ENCODE results near the gene SERPINA3. TPM values are rescaled to one million over a fixed set of nuclear protein-coding genes. Genes with fewer than 3 reads are reported as not detected.

The SERPINA3 gene
- total RNA-seq, 1 donor from 2014 or later: not detected

DNA sequence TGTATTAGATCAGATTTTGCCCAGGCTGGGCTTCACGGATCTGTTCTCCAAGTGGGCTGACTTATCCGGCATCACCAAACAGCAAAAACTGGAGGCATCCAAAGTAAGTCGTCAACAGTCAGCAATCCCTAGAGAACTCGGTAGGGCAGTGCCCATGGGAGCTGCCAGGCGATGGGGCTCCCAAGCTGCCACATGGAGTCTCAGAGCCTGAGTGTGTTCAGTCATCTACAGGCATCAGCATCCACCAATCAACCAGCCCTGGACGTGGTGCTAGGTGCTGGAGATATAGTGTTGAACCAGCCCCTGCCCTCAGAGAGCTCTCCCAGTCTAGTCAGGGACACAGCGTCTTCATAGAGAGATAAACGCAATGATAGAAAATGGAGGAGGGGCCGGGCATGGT, 44.0 kb upstream of the SERPINA3 start:
- H3F3A ChIP-seq (ENCODE audit: low read depth): no peaks in the 10 kb centered on the region
- no peak overlapping the region for H3K4me2 ChIP-seq
- no peaks in the 10 kb centered on the region for H3K79me2 ChIP-seq (ENCODE audit: low read depth)
- no peaks in the 10 kb centered on the region for H3K9me3 ChIP-seq (ENCODE audit: low read depth)
- DNase-seq (ENCODE audit: low spot score): no peak
- TF ChIP-seq EZH2phosphoT487 (IDR thresholded peaks at IDR 0.05): no peak
- H3K4me3 ChIP-seq: no peak overlapping the region
- no peak overlapping the region for H3K27ac ChIP-seq
- Mint-ChIP-seq H3K27me3 (ENCODE audit: insufficient read depth, low read depth) (peaks cover 5% of the 10 kb centered on the region), H3K4me3 (no peak overlapping the region), H3K36me3 (no peaks in the 10 kb centered on the region), H3K4me1 (peaks cover 11% of the 10 kb centered on the region), H3K9me3 (no peaks in the 10 kb centered on the region), H3K27ac (no peak overlapping the region)
- H4K20me1 ChIP-seq (ENCODE audit: low read depth): no peaks in the 10 kb centered on the region
- no peak overlapping the region for H3K9ac ChIP-seq
- no peaks in the 10 kb centered on the region for H3K27me3 ChIP-seq
- H3K36me3 ChIP-seq: no peaks in the 10 kb centered on the region
- H3K4me1 ChIP-seq: no peaks in the 10 kb centered on the region
- no peak overlapping the region for H2AFZ ChIP-seq (replicated peaks)

DNA sequence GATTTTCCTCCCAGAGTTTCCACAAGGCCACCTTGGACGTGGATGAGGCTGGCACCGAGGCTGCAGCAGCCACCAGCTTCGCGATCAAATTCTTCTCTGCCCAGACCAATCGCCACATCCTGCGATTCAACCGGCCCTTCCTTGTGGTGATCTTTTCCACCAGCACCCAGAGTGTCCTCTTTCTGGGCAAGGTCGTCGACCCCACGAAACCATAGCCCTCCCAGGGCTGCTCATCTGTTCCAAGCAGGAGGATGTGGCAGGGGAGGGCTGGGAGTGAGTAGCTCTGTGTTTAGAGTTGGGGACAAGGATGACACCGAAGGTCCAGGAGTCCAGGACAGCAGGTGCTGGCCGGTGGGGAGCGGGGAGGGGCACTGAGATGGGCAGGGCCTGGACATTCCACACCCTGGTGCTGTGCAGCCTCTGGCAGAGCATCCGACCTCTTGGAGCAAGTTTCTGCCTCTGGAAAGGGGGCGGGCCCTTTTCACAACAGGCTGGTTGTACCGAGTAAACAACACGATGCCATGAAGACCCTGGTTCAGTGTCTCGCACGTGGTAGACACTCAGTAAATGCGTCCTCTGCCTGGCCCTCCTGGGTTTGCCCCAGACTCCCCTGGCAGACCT, 42.7 kb upstream of the SERPINA3 start:
- Histone ChIP-seq H3F3A (ENCODE audit: low read depth) (no peaks in the 10 kb centered on the region), H4K20me1 (ENCODE audit: low read depth) (no peaks in the 10 kb centered on the region), H3K36me3 (no peaks in the 10 kb centered on the region), H3K4me3 (no peak overlapping the region), H3K79me2 (ENCODE audit: low read depth) (no peaks in the 10 kb centered on the region), H3K27ac (no peak overlapping the region), H3K4me1 (no peaks in the 10 kb centered on the region), H3K9ac (no peak overlapping the region), H3K4me2 (no peak overlapping the region), H3K9me3 (ENCODE audit: low read depth) (no peaks in the 10 kb centered on the region), H3K27me3 (no peaks in the 10 kb centered on the region), H2AFZ (replicated peaks) (no peak overlapping the region)
- Mint-ChIP-seq H3K27ac (no peak overlapping the region), H3K4me1 (peaks cover 20% of the 10 kb centered on the region), H3K9me3 (no peaks in the 10 kb centered on the region), H3K27me3 (ENCODE audit: insufficient read depth, low read depth) (peaks cover 5% of the 10 kb centered on the region), H3K36me3 (no peaks in the 10 kb centered on the region), H3K4me3 (no peak overlapping the region)
- no peak for TF ChIP-seq EZH2 (IDR thresholded peaks at IDR 0.05)
- no peak for TF ChIP-seq EZH2phosphoT487 (IDR thresholded peaks at IDR 0.05)
- TF ChIP-seq, protein P1, sequence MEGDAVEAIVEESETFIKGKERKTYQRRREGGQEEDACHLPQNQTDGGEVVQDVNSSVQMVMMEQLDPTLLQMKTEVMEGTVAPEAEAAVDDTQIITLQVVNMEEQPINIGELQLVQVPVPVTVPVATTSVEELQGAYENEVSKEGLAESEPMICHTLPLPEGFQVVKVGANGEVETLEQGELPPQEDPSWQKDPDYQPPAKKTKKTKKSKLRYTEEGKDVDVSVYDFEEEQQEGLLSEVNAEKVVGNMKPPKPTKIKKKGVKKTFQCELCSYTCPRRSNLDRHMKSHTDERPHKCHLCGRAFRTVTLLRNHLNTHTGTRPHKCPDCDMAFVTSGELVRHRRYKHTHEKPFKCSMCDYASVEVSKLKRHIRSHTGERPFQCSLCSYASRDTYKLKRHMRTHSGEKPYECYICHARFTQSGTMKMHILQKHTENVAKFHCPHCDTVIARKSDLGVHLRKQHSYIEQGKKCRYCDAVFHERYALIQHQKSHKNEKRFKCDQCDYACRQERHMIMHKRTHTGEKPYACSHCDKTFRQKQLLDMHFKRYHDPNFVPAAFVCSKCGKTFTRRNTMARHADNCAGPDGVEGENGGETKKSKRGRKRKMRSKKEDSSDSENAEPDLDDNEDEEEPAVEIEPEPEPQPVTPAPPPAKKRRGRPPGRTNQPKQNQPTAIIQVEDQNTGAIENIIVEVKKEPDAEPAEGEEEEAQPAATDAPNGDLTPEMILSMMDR (IDR thresholded peaks at IDR 0.05): no peak
- DNase-seq (ENCODE audit: low spot score): no peak

DNA sequence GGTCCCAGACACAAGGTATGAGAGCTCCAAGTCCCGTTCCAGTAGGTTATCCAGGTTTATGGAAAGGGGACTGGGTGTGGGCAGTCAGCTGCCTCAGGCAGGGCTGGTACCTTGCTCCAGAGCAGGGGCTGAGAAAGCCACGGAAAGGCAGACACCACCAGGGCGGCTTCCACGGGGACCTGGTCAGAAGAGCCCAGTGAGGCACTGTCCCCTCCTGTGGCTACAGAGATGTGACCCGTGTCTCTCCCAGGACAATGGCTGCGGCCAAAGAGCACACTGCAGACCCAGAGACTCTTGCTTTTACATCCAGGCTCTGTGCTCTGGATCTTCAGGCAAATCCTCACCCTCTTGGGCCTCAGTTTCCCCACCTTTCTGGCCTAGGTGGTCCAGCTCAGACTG, 42.2 kb upstream of the SERPINA3 start:
- Histone ChIP-seq H3K4me2 (no peak overlapping the region), H3K9ac (no peak overlapping the region), H3K36me3 (no peaks in the 10 kb centered on the region), H3K4me3 (no peak overlapping the region), H3K79me2 (ENCODE audit: low read depth) (no peaks in the 10 kb centered on the region), H3K9me3 (ENCODE audit: low read depth) (no peaks in the 10 kb centered on the region), H2AFZ (replicated peaks) (no peak overlapping the region), H3F3A (ENCODE audit: low read depth) (no peaks in the 10 kb centered on the region), H3K4me1 (no peaks in the 10 kb centered on the region), H3K27me3 (no peaks in the 10 kb centered on the region), H4K20me1 (ENCODE audit: low read depth) (no peaks in the 10 kb centered on the region), H3K27ac (no peak overlapping the region)
- Mint-ChIP-seq H3K27ac (no peak overlapping the region), H3K36me3 (no peaks in the 10 kb centered on the region), H3K27me3 (ENCODE audit: insufficient read depth, low read depth) (peaks cover 5% of the 10 kb centered on the region), H3K9me3 (no peaks in the 10 kb centered on the region), H3K4me1 (peaks cover 20% of the 10 kb centered on the region), H3K4me3 (no peak overlapping the region)
- no peak for DNase-seq (ENCODE audit: low spot score)
- TF ChIP-seq, protein P1 (IDR thresholded peaks at IDR 0.05): no peak
- TF ChIP-seq EZH2 (IDR thresholded peaks at IDR 0.05): no peak
- TF ChIP-seq EZH2phosphoT487 (IDR thresholded peaks at IDR 0.05): no peak

DNA sequence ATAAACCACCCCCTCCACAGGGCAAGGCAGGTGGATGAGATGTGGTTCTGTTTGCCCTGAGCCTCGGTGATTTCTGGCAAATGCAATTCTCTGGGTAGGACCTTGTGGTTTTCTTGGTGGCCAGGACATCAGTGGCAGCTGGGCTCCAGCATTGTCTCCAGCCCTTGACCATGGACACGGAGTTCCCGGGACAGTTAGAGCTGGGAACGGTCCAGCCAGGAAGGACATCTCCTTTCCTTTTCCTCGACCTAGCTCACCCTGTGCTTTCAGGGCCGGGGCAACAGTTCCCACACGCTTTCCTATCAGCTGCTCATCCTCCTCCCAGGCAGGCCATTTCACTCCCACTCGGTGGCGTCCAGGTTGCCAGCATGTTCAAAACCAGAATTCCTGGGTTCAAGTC, 41.8 kb upstream of the SERPINA3 start:
- no peak for TF ChIP-seq EZH2 (IDR thresholded peaks at IDR 0.05)
- no peak for TF ChIP-seq EZH2phosphoT487 (IDR thresholded peaks at IDR 0.05)
- TF ChIP-seq, protein P1 (IDR thresholded peaks at IDR 0.05): no peak
- no peak overlapping the region for H3K27ac Mint-ChIP-seq
- H3K4me3 Mint-ChIP-seq: no peak overlapping the region
- H3K4me1 Mint-ChIP-seq: peaks cover 20% of the 10 kb centered on the region
- Histone ChIP-seq H3K36me3 (no peaks in the 10 kb centered on the region), H3K4me2 (no peak overlapping the region), H3K79me2 (ENCODE audit: low read depth) (no peaks in the 10 kb centered on the region), H3K27ac (no peak overlapping the region), H3K4me1 (no peaks in the 10 kb centered on the region), H4K20me1 (ENCODE audit: low read depth) (no peaks in the 10 kb centered on the region), H3K9me3 (ENCODE audit: low read depth) (no peaks in the 10 kb centered on the region), H3K4me3 (no peak overlapping the region), H3K9ac (no peak overlapping the region), H3K27me3 (no peaks in the 10 kb centered on the region), H2AFZ (replicated peaks) (no peak overlapping the region), H3F3A (ENCODE audit: low read depth) (no peaks in the 10 kb centered on the region)
- H3K27me3 Mint-ChIP-seq (ENCODE audit: insufficient read depth, low read depth): peaks cover 5% of the 10 kb centered on the region
- H3K9me3 Mint-ChIP-seq: no peaks in the 10 kb centered on the region
- no peaks in the 10 kb centered on the region for H3K36me3 Mint-ChIP-seq
- DNase-seq (ENCODE audit: low spot score): no peak
